GM21390 (cell line): Measurements from ENCODE around the gene PAH.

Source experiments
- ATAC-seq: cut with Tn5 transposase; IDR thresholded peaks from one replicate; pipeline ENCODE4 v1.9.1; 2021; ENCODE audit not compliant: unreplicated experiment

Gene PAH

DNA sequence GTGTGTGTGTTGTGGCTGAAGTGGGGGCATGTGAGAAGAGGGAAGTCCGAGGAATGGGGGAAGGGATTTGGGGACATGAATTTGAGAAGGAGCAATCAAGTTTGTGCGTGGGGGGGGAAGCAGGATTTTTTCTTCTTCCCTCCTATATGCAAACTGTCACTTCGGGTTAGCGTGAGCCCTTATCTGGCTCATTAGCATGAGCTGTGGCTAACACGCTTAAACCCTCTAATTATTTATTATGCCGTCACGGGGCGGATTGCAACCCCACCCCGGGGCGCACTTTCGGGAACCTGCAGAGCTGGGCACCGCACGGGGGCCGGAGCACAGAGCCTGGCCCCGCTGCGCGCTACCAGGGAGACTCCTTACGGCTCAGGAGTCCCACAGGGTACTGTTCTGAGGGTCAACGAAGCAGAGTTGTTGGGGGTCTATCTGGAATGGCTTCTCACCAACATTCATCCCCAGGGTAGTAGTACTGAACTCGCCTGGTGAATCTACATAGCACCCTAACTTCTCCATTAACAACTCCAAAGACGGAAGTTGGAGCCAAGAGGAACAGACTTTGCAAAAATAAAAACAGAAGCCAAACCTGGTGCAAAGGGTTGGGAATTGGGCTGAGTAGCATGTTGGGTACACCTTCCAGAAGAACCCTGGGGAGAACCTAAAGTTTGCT, 34.0 kb upstream of the PAH start:
- no peak for ATAC-seq

DNA sequence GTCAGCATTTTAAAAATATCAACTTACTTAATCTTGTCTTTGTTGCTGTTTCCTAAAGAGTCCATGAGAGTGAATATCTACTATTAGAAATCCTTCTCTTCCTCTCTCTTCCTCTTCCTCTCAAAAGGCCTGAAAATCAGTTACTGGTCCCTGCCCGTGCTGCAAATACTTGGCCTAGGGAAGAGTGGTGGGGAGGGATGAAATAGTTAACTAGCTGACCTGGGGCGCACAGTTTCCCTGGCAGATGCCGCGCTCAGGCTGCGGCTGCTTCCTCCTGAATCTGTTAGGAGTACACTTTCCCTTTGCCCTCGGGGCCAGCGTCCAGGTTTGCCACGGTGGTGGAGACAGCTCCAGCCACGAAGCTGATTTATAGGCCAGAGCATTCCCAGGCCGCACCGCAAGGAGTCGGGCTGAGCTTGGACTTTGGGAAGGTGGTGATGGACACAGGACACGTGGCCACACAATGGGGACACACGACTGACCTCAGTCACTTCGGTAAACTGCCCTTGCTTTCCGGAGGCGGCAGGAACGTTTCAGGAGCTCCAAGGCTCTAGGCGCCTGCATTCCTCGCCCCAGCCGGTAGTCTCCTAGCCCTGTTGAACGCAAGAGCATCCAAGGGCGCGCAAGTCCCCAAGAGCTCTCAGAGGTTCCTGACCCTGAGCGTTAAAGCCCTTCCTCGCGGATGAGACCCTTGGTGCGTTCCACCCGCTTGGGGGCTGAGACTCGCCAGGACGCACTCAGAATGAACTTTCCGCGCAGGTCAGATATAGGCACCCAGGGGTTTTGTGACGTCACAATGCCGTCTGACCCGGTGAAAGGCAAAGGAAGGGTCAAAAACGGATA, 33.3 kb upstream of the PAH start:
- no peak for ATAC-seq

DNA sequence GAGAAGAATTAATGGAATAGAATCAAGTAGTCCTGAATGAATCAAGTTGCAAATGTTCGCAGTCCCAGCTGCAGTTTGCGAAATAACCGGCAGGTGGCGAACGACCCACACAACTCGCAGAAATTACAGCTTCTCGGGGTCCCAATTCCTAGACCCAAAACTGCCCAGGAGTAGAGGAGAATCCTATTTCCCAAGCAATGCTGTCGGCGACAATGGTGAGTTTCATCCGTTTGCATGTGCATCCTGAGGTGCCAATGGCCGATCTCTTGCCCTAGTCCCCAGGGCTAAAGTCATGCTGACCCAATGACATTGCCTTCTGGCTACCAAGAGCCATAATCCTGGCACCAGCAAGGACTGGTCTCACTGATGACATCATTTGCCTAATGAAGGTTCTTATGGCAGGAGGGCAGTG, 31.9 kb upstream of the PAH start:
- ATAC-seq: no peak

DNA sequence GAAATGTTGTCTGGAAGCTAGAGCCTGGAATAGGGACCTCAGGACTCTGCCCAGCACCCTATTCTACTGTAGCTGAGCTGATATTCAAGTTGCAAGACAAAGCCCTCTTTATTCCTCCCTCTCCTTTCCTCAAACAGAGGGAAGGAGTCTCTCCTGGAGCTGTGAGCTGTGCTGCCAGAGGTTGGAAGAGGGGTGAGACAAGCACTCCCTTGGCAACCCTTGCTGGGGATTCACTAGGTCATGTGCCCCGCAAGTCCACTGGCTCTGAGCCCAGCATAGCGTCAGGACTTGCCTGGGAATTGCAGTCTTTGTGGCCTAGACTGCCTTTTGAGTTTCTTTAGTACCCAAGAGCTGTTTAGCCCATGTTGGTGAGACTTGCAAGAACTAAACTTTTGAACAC, 29.0 kb upstream of the PAH start:
- ATAC-seq: no peak

DNA sequence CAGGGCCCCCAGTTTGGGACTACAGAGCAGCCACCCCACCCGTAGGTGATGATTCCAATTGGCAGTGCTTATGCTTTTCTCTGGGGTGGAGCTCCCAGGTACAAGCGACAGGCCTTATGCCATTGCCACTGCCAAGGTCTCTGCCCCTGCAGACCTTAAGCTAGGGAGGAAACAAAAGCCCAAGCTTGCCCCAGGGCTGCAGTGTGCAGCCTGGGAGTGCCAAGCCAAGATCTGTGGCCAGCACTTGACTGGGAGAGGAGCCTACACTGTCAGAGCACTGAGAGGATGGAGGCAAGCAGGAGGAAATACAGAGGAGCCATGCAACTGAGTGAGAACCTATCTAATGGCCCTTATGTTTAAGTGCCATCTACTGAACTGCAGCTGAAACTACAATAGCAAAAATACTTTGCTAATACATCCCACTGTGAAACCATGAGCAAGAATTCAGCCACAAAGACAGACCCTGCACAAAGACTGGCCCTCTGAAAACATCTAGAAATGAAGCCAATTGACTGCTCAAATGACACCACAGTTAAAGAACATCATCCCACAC, 22.7 kb upstream of the PAH start:
- no peak for ATAC-seq

DNA sequence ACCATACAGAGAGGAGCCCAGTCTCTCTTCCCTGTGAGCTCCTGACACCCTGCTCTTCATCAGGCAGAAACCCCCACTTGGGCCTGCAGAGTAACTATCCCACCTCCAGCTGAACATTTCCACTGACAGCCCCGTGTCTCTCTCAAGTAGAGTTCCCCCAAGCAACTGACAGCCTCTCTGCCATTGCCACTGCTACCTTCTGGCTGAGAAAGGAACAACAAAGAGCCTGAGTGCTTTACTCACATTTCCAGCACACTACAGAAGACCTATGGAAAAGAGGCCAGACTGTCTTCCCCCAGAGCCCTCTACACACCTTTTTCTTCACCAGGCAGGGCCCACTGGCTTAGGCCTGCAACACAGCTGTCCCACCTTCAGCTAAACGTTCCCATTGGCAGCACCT, 22.0 kb upstream of the PAH start:
- no peak for ATAC-seq

DNA sequence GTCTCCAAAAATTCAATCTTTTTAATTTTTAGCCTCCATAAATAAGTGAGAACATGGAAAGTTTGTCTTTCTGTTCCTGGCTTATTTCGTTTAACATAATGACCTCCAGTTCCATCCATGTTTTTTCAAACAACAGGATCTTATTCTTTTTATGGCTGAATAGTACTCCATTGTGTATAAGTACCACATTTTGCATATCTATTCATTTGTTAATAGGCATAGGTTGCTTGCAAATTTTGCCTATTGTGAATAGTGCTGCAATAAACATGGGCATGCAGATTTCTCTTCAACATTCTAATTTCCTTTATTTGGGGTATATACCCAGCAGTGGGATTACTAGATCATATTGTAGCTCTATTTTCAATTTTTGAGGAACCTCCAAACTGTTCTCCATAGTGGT, 16.1 kb upstream of the PAH start:
- ATAC-seq: no peak

DNA sequence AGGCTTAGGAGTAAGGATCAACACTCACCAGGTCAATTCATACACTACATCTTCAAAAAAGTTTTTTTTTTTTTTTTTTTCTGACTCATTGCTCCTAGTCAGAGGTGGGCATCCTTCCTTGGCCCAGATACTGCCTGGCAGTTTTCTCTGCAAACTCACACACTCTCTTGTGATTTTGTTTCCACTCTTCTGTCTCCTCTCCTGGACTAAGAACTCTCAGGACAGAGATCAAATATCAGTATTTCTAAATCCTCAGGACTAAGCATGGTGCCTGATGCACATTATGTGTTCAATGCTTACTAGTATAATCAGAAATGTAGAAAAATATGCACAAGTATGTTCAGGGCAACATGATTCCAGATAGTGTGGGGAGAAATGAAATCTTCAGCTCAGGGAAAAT, 10.2 kb upstream of the PAH start:
- ATAC-seq: no peak

DNA sequence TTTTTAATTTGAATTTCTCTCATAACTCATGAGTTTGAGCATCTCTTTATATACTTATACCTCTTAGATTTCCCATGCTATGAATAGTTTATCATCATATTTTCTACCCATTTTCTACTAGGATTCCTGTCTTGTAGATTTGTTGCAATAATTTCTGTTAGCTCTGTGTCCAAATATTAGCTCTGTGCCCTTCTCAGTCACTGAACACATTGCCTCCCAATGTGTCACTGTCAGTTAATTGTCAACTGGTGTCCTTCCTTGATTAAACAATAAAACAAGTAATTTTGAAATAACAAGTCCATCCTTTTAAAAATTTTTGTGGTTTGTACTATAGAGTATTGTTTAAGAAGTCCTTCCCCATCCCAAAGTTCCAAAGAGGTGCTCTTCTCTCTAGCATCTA, 4.2 kb upstream of the PAH start:
- ATAC-seq: no peak

DNA sequence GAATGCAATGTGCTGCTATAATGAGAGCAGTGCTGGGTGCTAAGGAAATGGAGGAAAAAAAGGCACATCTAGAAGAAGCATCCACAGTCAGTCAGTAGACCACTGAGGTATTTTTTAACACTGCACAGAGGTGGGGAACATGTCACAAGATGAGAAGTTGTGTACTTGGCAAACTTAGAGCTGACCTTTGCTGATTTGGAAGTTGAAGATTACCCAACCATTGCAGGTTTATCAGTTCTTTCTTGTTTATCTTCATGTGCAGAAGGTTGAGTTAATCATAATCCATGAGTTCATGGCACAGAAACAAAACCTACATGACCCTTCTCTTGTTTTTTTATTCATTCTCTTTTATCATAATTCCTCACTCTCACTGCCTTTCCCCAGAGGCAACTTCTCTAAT, 3.2 kb upstream of the PAH start:
- no peak for ATAC-seq

DNA sequence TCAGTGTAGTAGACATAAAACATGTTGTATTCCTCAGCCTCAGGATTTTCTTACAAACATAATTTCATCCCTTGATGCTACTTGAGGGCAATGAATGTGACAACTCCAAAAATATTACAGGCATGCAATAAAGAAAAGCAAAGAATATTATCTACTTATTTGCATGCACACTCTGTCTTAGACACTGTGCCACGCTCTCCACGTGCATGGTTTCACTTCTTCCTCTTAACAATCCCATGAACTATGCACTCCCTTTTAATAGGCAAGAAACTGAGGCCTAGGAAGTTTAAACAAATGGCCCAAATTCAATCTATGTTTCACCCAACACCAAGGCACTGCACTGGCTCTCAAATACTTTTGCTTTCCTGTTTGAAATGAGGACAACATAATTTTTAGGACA, 1.8 kb upstream of the PAH start:
- no peak for ATAC-seq

DNA sequence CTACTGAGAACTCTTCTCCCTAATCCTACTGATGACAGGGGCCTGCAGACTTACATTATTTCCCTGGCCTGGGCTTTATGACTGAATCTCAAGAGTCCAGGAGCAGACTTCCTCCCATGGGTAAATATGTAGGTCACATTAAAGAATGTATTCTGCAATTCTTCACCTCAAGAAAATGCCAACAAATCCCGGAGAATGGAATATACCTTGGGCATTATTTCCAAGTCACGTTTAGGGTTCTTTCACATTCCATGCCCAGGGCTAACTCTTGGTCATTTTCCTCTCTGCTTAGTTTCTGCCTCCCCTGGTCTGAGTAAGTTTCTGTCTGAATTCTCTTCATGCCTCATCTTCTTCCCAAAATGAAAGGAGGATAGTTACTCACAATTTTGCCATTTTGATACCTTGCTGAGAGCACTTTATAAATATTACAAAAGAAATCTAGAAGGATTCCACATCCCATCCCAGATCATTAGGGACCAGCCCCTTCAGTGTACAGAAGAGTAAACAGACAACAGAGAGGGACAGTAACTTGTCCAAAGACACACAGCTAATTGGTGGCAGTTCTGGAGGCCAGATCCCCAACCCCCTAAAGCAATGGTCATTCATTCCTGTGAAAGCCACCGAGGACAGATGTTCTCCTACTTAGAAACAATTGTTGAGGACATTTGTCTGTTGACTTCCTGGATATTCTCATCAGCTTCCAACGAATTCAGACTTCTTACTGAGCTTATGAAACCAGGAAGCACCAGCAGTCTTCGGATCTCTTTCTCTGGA, 605 bp downstream of the PAH start:
- ATAC-seq: no peak

DNA sequence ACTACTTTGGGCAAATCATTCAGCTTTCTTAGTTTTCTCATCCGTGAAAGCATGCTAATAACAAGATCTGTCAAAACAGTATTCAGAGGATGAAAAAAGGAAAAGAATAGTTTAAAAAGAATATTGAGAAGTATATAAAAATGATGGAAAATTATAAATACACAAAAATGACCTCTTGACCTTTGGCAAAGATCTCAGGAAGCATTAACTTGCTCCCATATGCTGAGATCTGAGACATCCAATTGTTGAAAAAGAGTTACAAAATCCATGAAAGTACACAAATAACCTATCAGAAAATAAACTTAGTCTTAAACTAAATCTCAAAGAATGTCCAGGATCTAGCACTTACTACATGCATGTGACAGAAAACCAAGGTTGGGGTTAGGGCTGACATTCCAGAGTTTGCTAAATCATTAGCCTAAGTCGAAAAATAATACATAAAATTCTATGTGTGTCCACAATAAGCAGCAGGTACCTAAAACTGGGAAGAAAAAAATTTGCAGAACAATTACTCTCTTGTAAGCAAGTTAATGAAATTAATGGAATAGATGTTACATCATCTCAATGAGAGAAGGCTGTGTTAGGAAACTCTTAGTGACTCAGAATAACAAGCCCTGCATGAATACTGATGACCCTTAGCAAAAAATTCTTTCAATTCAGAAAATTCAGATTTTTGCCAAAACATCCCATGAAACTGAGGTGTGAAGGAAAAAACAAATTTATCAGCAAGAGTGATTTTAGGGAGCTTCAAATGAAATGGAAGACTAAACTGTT, 3.4 kb downstream of the PAH start:
- no peak for ATAC-seq

DNA sequence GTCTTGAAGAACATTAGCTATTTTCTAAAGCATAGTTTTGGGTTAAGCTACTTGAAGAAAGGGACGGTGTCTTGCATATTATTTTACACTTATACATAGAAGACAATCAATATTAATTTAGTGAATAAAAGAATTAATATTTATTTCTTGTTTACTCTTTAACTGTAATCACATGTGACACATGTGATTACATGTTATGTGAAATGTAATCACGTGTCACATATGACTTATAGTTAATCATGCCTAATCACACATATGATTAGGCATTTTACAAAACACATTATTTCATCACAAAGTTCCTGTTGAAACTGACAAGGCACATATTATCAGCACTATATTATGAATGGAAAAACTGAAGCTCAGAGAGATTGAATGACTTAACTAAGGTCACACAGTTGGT, 4.8 kb downstream of the PAH start:
- no peak for ATAC-seq

DNA sequence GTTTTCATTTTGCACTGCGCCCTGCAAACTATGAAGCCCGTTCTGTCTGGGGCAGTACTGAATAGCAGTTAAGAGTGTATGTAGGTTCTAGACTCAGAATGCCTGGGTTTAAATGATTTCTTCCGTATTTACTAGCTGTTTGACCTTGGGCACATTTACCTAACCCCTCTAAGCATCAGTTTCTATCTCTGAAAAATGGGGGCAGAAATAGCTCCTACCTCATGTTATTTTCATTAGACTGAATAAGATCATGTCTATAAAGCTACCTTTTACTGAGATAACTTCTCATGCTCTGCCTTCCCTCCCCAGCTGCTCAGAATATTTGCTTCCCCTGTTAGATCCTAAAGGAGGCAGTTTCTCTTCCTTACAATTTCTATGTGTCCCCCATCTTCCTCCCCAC, 5.7 kb downstream of the PAH start:
- ATAC-seq: no peak

DNA sequence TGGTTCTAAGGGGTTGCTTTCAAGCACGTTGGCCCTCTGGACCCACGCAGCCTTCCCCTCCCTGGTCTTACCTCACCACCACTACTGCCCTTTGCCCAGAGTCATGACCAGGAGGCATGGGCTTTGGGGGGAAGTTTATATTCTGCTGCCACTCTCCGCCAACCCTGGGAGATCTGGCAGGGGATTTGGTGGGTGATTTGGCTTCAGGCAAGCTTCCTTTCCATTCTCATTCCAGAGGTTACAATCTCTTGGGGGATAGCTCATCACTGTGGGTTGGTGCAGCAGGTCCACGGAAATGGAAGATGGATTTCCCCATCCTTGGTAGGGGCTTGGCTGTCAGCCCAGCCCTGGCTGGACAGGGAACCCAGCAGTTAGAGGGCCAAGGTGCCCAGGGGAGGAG, 6.3 kb downstream of the PAH start:
- ATAC-seq: no peak

DNA sequence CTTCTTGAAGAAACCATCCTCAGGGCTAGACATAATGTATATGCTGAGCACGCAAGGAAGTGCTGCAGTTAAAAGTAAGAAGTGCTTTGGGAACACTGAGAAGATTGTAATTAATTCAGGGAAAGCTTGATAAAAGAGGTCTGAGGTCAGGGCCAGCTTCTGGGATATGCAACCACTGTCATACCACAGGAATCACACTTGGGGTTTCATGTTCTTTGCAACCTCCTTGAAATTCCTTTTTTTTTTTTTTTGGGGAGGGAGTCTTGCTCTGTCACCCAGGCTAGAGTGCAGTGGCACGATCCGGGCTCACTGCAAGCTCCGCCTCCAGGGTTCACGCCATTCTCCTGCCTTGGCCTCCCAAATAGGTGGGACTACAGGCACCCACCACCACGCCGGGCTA, 6.9 kb downstream of the PAH start:
- no peak for ATAC-seq

DNA sequence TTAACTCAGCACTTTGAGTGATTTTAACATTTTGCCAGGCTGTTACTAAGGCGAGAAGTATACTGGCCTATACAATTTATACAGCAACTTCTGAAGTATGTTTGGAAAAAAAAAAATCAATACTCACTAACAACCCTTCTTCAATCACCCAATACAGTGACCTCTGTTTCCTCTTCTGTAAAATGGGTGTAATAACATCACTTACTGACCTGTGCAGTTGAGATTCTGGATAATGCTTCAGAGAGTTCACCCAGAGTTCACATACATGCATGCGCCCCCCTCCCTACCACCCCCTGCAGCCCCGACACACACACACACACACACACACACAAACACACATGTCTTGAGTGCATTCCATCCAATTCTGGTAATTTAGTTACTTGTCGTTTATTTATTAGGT, 9.1 kb downstream of the PAH start:
- ATAC-seq: no peak

DNA sequence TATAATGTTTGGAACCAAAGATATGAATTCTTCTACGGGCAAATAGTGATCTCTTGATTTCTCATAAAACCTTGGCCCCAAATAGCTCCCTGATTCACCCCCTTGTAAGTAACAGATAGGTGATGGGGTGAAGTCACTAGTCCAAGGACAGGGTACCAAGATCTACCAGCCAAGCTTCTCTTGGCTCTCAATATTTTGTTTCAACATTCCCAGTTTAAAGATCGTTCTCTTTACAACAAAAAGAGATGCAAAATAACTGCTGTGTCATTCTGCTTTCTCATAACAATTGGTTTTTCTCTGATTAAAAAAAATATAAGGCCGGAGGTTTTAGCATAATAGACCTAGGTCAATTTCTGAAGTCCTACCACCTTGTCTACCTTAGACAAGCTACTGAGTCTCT, 11.8 kb downstream of the PAH start:
- no peak for ATAC-seq

DNA sequence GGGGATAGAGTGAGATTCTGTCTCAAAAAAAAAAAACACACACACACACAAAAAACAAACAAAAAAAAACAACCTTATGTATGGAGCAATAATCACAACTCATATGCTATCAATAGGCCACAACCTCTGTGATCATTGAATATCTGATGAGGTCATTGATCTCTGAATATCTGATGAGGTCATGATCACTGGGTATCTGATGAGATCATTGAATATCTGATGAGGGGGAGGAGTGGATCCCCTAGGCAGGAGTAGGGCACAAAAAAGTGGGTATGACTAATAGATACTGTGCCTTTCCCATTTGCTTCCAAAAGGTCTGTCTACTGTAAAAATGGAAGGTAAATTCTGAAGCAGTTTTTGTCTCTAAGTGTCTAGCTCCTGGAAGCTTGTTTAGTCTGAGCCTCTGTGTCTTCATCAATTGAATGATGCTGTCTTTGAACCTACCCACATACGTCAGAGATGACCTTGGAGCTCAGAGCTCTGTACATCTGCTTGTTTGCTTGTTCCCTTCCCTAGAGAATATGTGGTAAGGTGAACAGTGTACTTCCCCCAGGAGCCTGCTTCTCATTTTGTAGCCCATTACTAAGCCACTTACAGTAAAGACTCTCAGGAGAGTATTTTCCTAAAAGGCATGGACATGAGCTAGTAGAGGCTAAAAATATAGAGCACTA, 13.6 kb downstream of the PAH start:
- no peak for ATAC-seq
